EL (cell line): Measurements from ENCODE around the gene COL11A2.

Experiments used
- DNase-seq: peaks from one replicate; pipeline ENCODE4 v3.0.0-alpha.2; 2016

COL11A2 gene

DNA sequence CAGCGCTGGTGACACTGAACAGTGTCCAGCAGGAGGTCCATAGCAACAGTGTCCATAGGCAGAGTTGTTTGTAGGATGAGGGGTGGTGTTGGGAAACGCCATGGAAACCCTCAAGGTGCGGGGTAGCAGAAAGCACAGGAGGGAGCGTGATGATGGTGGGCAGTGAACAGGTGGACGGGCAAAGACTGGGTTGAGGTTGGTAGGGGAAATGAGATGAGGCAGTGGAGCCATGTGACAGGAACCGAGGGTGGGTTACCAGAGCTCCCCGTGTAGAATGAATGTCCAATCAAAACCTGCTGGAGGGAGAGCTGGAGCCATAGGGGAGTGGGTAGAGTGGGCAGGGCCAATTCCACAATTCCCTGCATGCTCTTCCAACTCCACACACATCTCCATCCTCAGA lies 78.5 kb downstream of the COL11A2 start:
- DNase-seq: no peak
